HG03571 (cell line): ENCODE measurements around the gene NT5DC4.
"Not testable (repeated sequence)": the region's sequence is repeated elsewhere in the genome, so short reads cannot be mapped to it uniquely, and the experiment has no call there.

ENCODE experiments used
- ATAC-seq: cut with Tn5 transposase; IDR thresholded peaks from one replicate; pipeline ENCODE4 v1.9.1; 2021; ENCODE audit not compliant: unreplicated experiment

The NT5DC4 gene

DNA sequence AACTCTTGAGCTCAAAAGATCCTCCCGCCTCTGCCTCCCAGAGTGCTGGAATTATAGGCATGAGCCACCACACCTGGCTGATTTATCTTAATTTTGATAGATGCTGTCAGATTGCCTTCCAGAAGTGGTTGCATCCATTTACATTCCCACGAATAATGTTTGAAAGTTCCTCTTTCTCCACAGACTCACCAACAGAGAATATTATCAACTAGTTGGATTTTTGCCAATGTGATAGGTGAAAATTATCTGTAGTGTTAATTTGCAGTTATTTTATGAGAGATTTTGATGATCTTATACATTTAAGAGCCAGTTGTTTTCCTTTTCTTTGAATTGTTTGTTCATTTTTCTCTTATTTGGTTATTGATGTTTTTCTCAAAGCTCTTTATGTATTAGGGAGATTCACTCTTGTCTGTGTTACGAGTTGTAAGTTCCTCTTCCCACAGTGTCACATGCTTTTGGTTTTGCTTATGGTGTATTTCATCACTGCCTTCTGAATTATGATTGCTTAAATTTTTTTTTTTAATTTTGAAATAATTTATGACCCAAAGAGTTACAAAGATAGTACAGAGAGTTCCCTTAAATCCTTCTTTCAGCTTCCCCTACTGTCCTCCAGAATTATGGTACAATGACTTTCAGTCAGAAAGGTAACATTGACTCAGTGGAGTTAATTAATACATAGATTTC lies 20.7 kb upstream of the NT5DC4 start:
- ATAC-seq: no peak

DNA sequence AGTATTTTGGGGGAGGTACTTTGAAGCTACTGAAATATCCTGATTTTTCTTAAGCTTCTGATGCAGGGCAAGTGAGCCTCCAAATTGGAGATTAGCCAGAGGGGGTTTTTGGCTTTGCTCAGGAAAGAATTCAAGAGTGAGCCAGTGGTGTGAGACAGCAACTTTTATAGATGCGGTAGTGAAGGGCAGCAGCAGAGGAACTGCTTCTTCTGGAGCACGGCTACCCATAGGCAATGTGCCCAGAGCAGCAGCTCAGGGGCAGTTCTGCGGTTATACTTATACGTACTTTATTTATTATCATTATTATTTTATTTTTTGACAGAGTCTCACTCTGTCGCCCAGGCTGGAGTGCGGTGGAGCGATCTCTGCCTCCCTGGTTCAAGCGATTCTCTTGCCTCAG lies 19.8 kb upstream of the NT5DC4 start:
- no peak for ATAC-seq

DNA sequence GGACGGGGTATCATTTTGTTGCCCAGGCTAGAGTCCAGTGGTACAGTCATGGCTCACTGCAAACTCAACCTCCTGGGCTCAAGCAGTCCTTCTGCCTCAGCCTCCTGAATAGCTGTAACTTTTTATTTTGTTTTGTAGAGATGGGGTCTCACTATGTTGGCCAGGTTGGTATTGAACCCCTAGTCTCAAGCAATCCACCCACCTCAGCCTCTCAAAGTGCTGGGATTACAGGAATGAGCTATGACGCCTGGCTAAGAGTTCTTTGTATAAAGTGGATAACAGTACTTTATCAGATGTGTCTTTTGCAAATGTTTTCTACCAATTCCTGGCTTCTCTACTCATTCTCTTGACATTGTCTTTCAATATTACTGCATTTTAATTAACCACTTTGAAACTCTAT lies 17.1 kb upstream of the NT5DC4 start:
- ATAC-seq: no peak

DNA sequence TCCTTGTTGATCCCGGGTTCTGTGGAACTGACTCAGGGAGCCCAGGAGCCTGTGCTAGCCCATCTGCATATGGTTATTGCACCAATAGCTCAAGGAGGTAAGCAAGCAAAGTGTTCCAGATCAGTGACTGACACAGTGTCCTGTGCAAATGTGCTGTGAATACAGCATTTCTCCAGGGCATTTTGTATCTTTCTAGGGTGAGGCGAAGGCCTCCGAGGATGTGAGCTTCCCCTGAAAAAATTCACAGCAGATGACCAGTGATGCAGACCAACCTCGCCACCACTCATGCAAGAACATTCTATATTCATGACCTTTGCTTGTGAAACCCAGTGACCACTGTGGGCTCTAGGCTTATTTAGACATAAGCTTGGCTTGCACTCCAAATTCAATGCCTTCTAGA lies 15.2 kb upstream of the NT5DC4 start:
- ATAC-seq: no peak

DNA sequence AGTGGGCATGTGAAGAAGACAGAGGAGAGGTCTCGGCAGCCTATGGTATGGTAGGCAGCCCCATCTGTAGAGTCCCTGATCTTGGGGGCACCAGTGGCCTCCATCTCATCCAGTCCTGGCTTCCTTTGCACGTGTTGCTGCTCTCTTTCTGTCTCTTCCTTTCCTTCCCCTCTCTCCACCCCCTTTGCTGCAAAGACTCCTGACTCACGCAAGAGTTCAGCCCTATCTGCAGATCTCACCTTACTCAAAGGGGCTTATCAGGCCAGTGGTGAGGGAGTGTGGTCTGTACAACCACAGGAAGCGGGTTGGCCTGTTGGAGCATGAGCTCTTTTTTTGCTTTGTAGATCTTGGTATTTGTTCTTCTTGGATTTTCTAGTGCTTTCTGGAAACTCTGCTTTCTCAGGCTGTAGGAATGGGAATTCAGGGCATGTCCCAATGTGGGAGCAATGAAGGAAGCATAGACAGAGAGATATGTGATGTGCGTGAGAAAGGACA lies 14.6 kb upstream of the NT5DC4 start:
- ATAC-seq: no peak

DNA sequence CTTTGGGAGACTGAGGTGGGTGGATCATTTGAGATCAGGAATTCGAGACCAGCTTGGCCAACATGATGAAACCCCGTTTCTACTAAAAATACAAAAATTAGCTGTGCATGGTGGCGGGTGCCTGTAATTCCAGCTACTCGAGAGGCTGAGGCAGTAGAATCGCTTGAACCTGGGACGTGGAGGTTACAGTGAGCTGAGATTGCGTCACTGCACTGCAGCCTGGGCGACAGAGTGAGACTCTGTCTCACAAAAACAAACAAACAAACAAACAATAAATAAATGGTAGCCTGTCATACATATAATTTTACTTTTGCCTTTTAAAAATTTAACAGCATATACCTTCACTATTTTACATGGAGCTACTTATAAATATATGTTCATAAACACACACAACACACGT lies 13.9 kb upstream of the NT5DC4 start:
- ATAC-seq: not testable (repeated sequence)

DNA sequence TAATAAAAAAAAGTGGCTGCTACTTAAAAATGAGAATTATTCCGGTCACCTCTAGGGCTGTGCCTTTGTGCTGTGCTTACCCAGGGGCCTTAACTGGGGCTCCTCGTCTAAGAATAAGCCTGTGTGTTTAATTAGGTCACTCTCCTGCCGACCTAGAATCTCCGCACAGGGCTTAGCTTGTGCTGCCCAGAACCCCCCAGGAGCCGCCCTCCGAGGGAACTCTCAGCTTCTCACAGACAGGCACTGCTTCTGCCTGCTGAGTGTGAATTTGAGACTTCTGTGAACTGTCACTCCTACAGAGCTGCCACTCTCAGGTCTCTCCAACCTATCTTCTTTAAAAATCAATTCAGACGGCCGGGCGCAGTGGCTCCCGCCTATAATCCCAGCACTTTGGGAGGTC lies 11.9 kb upstream of the NT5DC4 start:
- no peak for ATAC-seq

DNA sequence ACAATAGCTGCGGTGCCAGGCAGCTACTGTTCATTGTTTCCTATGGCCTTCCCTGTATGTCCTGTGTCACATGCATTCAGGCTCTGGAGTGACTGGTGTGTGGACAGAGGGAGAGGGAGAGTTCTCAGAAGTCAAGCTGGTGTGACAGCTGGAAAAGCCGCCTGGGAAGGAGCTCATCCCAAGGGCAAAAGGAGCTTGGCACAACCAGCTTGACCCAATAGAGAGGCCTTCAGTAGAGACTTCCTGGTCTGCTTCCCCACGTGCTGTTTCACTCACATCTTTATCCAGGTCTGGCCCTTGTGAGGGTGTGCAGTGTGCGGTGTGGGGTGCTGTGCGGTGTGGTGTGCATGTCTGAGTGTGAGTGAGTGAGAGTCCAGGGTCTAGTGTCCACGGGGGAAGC lies 11.1 kb upstream of the NT5DC4 start:
- ATAC-seq: no peak

DNA sequence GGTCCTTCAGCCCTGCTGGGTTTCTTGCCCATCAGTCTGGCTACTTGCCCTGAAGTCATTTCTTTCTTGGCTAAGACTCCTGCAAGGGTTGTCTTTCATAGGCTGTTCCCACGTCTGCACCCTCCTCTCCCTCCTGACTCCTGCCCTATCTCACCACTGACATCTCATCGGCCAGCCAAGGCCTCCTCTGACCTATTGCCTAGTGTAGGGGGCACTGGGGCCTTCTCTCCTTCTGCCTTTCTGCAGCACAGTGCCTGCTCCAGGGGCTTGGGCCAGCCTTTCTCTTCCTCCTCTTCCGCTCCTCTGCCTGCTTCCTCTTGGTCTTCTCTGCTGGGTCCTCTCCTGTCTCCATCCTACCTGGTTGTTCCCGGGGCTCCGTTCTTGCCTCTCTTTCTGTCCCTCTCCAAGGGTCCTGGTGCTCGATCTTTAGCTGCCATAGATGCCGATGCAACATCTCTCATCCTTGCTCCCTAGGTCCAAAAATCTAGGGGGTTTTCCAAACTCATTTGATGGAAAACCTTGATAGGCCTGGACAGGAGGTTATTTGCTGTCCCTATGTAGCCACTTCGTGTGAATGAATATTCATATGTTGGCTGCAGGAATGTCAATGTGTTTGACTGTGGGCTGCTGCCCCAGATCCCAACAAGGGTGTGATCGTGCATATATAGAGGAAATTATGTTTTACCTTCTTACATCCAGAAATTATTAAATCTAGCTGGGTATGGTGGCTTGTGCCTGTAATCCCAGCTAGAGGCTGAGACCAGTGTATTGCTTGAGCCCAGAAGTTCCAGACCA lies 9.7 kb upstream of the NT5DC4 start:
- no peak for ATAC-seq

DNA sequence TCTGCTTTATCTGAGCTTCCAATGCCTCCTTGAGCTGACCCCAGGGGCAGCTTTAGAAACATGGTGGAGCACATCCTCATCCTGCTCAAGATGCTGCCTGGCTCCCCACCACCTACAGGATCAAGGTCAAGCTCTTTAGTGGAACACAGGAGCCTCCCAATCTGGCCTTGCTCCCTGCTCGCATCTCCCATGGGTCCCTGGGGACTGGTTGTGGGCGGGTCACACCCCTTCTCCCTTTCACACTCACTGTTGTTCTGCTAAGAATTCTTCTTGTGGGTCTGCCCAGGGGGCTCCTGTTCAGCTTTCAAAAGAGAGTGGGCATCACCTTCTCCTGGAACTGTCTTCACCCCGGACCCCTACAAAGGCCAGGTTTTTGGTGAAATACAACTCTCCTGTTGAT lies 8.4 kb upstream of the NT5DC4 start:
- no peak for ATAC-seq

DNA sequence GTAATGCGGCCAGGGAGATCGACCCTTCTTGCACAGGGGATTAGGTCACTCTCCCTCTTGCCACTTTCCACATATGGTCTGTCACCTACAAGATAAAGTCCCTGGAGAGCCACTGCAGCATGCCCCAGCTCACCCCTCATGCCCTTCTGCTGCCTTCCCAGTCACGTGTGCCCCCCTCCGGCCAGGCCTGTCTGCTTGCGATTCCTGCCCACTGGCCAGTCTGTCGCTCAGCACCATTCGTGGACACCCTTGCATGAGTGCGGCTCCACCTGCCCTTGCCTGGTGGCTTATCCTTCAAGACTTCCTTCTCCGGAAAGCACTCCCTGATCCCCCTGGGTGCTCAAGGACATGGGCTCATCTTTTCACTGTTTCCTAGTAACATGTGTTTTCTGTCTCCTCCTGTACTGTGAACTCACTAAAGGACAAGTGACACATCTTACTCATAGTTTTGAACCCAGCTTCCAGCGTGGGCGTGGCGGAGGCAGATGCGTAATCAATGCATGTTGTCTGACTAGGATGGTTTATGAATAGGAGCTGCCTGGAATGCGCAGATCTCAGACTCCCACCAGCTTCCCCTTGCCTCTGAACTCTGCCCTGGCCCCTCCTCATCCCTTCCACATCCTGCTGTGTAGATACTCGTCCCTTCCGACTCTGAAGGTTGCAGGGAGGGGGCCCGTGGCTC lies 7.8 kb upstream of the NT5DC4 start:
- no peak for ATAC-seq

DNA sequence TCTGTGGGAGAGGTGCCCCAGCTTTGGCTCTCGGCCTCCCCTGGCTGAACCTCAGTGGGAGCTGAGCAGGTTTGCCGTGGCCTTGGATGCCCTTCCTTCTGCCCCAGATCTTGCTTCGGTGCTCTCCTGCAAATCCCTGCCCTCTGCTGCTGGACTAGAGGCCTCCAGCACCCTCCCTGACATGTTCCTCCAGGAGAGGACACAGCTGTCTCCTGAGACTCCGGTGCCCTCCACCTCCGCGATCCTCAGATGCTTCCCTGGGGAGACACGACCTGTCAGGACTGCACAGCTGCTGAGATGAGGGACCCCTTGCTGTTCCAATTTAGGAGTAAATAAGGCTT lies 7.3 kb upstream of the NT5DC4 start:
- no peak for ATAC-seq

DNA sequence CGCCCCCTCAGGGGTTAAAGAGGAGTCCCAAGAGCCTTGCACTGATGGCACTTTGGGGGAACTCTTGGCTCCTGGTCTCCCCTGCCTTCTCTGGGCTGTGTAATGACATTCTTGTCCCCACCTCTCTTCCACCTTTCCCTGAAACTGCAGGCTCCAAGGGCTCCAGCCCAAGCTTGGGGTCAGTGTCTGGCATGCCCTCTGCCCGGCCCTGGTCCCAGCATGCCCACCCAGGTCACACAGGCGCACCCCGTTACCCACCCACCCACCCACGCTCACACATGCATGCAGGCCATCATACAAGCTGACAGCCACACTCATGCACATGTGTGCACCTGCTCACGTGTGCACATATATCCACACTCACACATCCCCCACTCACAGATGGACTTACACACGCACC lies 6.9 kb upstream of the NT5DC4 start:
- ATAC-seq: no peak

DNA sequence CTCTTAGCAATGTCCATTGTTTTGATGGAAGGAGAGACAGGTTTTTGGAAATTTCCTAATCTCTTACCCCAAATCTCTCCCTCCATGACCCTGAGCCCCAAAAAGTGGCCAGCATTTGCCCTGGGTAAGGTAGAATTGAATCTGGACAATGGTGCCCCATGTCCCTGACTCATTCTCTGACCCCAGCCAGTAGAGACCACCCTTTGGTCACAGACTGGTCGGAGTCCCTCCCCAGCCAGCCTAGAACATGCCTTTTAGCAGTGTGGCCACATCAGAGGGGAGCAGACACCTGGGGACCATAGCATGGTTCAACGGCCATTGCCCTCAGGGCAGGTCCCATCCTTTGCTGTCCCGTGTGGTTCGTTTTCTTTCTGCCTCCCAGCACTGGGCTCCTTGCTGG lies 6.5 kb upstream of the NT5DC4 start:
- ATAC-seq: no peak

DNA sequence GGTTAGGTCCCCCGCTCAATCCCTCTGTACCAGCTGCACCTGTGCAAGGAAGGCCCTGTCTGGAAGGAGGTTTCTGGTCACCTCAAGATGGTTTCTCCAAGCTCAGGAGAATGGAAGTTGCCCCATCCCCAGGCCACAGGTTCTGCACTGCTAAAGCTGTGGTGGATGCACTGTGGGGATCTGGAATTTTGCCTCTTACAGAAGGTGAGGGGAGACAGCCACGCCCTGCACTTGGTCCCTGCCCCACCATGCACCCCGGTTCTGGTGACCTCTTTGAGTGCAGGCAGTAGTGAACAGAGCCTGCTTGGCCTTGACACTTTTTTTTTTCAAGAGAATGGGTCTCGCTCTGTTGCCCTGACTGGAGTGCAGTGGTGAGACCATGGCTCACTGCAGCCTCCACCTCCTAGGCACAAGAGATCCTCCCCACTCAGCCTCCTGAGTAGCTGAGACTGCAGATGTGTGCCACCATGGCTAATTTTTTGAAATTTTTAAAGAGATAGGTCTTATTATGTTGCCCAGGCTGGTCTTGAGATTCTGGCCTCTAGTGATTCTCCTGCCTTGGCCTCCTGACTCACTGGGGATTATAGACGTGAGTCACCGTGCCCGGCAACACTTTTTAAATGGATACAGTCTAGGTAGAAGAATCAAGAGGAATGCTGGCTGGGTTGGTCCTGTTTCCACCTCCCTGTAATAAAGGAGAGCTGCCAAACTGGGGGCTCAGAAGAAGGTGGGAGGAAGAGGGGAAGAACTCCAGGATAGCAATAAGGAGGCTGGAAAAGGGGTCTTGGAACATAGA lies 5.8 kb upstream of the NT5DC4 start:
- no peak for ATAC-seq

DNA sequence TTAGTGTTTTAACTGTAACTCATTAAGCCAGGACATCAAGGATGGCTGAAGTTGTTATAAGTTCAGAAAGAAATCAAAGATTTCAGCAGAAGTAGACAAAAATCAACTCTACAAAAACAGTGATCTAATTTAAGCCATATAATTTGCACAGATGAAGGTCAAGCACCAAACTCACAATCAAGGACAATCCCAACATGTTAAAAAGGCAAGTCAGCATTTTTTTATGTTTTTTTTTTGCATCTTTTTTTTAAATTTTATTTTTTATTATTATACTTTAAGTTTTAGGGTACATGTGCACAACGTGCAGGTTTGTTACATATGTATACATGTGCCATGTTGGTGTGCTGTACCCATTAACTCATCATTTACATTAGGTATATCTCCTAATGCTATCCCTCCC lies 4.7 kb upstream of the NT5DC4 start:
- ATAC-seq: not testable (repeated sequence)

DNA sequence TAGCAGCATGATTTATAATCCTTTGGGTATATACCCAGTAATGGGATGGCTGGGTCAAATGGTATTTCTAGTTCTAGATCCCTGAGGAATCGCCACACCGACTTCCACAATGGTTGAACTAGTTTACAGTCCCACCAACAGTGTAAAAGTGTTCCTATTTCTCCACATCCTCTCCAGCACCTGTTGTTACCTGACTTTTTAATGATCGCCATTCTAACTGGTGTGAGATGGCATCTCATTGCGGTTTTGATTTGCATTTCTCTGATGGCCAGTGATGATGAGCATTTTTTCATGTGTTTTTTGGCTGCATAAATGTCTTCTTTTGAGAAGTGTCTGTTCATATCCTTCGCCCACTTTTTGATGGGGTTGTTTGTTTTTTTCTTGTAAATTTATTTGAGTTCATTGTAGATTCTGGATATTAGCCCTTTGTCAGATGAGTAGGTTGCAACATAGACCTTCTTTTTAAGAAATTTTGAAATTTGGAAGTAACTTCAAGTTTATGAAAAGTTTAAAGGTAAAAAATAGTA lies 3.9 kb upstream of the NT5DC4 start:
- not testable (repeated sequence) for ATAC-seq

DNA sequence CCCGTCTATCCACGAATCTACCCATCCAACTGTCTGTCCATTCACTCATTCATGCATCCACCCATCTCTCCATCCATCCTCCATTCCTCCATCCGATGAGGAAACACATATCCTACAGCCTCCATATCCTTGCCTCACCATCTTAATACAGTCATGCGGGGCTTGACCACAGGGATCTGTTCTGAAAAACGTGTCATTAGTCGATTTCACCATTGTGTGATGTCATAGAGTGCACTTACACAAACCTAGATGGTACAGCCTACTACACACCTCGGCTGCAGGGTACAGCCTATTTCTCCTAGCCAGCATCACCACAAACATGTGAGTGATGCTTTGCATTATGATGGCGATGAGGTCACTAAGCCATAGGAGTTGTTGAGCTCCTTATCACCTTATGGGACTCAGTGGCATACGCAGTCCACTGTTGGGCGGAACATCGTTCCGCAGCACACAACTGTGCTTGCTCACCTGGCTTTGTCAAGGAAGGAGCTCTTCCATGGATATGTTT lies 1.9 kb upstream of the NT5DC4 start:
- no peak for ATAC-seq

DNA sequence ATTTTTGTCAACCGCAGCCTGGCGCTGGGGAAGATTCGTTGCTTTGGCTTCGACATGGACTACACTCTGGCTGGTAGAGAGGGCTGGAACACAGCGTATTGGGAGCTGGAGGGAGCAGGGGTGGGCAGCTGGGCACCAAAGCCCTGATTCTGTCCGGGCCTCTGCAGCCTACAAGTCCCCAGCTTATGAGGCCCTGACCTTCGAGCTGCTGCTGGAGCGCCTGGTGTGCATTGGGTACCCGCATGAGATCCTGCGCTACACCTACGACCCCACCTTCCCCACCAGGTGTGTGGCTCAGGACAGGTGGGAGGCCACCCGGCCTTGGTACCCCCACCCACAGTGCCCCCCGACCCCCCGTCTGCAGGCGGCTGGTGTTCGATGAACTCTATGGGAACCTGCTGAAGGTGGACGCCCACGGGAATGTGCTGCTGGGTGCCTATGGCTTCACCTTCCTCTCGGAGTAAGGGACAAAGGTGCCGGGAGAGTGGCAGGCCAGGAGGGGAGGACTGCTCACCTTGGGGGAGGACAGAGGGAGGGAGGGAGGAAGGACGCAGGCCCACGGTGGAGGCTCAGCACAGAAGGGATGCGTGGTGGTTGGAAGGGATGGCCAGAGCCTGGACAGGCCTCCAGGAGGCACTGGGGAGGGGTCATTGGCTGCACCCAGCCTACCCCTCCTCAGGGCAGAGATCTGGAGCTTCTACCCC lies 1.2 kb downstream of the NT5DC4 start:
- ATAC-seq: no peak

DNA sequence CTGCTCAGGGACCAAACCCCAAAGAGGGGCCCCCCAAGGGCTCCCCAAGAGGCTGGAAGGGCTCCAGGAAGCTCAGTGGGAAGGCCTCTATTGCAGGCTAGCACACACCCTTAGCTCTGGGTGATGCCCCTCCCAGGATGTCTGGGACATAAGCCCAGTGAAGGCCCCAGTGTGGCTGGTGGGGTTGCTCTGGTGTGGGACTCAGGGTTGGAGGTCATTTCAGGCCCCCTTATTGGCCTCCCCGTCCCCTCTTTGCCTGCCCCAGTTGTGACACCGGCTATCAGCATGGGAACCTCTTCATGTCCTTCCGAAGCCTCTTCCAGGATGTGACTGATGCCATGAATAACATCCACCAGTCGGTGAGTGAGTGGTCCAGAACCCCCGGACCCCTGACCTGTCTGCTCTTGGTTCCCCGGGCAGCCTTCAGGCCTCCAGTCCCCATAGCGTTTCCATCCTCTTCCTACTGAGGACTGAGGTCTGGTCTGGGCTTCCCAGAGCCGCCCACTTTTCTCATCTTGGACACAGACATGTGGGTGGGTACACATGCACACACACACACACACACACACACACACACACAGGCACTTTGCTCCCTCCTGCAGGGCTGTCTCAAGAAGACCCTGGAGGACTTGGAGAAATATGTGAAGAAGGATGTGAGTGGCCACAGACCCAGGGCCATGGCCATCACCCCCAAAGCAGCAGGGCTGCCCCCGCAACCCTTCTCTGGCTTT lies 2.2 kb downstream of the NT5DC4 start:
- no peak for ATAC-seq
